ENCODE results near the gene OGFR.

GRCh38 chr20:62854121-62854520 lies 49.5 kb downstream of the OGFR start:
- TF ChIP-seq POLR2A (IDR thresholded peaks at IDR 0.05; ENCODE audit: low read length) = no peak
- TF ChIP-seq GATA1 (IDR thresholded peaks at IDR 0.05; ENCODE audit: low read depth, low read length) = no peak

Data from erythroblast (primary cell).